HL-60/S4 treated with phorbol 12-myristate 13-acetate at 8.2 ng/mL for 4 days and 3 days (cell line): Measurements from ENCODE around the gene PNLIPRP3.

Experiments used
- in situ Hi-C: fragments of 300-500 bp; cut with MboI; formaldehyde crosslinking; loops from 2 replicates; pipeline ENCODE4 v1.15.0; 2022; ENCODE audit warnings: low sequenced_read_pairs

PNLIPRP3 gene

DNA sequence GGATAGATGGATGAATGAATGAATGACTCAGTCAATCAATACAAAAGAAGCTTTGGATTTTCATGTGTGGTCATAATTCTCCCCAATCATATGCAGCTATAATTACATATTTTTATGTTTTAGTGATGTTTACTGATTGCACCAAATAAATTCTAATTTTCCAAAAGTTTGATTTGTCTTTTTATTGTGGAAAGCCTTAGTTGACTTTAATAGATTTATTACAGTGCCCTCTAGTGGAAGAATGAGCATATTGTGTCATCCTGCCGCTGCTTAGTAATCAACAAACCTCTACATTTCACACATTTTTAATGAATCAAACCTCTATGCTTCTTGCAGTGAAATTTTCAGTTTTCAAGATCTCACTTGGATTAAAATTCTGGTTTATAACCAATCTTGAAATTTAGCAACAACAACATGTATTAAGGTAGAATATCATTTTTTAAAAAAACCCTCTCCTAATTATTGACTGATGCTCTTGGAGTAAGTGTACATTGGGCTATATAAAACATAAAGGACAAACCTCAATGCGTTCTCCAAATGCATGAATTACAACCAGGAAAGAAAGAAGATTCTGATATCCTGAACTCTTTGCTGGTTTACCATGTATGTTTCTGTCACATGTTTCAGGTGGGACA is 62.5 kb downstream of the PNLIPRP3 start:
- in situ Hi-C loops = no loop called here

DNA sequence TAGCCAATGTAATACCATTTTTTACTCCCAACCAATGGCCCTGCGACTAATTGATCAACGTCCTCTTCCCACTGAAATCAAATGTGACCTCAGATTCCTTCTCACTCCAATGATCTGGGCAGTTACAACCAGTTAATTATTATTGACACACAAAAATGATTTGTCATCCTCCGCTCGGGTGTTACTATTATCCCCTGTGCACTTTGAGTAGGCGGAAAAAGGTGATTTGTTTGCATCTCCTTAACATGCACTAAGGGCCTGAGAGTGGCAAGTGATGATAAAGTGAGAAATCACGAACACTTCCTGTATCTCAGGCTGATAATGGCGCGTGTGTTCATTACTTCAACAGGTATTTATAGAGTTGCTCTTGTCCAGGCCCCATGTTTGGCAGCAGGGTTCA is 77.1 kb downstream of the PNLIPRP3 start:
- in situ Hi-C loops = no loop called here

DNA sequence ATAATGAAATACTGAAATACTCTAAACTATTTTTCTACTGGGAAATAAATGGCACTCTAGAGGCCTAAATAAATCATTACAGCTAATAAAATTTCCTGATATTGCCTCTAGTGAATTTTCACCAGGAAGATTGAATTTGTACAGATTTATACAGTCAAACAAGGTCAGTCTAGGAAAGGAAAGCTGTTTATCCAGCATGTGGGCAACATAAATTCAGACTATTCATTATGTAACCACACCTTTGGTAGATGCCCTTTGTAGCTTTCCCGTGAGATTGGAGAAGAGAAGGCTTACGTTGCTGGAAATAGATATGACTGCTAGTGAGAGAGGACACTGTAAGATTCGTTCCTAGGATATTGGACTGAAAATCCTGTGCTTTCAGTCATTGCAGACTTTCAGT is 82.9 kb downstream of the PNLIPRP3 start:
- in situ Hi-C loops = no loop called here

DNA sequence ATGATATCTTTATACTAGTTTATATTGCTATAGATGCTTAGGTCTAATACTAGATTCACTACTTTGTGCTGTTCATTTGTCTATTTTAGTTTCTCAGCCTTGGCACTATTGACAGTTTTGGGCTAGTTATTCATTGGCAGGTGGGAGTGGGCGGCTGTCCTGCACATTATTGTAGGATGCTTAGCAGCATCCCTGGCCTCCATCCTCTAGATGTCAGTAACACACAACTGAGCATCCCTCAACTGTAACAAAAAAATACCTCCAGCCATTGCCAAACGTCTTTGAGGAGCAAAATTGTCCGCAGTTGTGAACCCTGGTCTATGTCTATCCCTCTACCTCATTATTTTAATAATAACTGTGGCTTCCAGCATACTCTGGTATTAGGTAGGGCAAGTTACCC is 83.7 kb downstream of the PNLIPRP3 start:
- in situ Hi-C loops = no loop called here

DNA sequence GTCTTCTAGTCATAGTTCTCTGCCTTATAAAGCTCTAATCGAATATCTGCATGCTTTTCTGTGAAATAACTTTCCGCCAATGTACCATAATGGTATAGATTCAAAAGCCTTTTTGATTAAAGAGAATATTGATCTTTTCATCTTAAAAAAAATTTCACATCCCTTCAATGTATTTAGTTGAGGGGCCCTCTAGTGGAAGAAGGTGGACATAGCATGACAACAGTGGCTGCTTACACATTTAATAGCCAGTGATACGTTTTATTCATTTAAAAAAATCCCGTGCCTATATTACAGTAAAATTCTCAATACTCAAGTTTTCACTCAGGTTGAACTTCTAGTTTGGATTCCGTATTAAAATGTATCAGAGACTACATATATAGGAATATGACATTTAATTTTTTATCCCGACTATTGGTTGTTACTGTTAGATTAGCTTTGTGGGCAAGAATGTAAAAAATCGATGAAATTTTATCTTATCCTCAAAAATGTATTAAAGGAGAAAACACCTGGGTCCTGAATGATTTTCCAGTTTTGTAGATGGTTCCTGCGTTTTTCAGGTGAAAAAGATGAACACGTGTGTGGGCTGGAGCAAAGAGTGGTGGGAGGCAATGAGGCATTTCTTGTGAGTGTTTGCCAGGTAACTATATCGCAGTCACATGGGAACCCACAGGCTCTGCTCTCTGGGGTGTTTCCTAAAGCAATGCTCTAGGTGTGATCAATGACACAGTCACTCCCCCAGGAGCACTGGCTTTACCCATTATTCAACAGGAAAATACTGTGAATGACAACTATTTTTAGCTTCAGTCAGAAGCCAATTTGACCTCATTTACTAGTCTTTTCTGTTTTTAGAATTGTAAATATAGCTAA is 94.0 kb downstream of the PNLIPRP3 start:
- in situ Hi-C loops = no loop called here

DNA sequence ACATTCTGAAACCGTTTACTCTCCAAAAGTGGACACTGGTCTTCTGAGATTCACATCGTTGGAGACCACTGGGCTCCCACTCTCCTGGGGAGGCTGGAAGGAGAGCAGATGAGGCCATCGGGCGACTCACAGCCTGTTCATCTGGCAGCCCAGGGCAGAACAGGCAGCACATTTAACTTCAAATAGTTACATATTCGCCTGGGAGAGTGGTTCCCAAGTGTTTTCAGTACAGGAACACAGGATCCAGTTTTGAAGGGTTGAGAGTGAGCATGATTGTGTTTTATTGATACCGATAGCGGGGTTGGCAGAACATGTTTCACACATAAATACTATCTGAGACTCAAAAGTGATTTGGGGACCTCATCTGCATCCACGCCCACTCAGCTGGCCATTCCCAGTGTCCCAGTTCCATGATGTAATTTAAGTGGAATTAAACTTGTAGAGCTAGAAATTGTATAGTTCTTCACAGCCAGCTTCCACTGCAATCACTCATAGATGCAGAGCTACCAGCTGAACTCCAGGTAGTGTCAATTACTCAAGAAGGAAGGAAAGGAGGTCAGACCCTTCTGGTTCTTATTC is 95.2 kb downstream of the PNLIPRP3 start:
- in situ Hi-C loops = no loop called here

DNA sequence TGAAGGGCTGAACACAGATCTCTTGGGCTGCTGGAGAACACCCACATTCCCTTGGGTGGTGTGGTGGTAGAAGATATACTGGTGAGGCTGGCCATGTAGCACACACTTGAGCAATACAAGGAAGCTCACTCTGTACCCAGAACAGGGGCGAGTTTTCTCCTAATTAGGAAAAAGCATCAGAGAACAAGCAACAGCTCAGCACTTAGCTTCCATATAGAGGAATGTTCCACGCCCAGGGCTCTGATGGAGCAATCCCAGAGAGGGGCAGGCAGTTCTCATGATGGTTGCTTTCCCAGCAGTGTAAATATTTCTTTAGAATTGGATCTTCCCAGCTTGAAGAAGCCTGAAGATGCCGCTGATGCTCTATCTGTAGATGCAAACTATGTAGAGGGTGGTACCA is 97.1 kb downstream of the PNLIPRP3 start:
- in situ Hi-C loops = no loop called here

DNA sequence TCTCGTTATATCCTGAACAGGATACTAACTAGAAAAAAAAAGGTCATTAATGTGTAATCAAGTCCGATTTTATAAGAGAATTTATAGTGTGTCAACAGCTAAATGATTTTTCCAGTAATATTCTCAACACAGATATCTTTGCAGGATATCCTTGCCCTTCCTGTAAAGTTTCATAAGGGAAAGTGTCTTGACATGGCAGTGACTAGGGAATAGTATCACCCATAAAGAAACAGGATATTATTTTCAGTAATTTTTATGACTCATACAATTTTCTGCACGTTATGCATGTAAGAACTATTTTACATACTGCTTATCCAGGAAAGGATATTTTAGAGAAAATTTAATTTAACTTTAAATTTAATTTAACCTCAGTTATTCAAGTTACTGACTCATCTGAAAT is 98.6 kb downstream of the PNLIPRP3 start:
- in situ Hi-C loops = no loop called here
